Measurements from ENCODE around the gene L2HGDH. TPM values are rescaled to one million over a fixed set of nuclear protein-coding genes. Genes with fewer than 3 reads are reported as not detected.

The L2HGDH gene
- total and polyA plus RNA-seq, 2 of the 4 experiments (the other 2 are of a cell fraction): 3.1 to 3.8 TPM

- POLR2A ChIA-PET (ENCODE audit: unreplicated experiment): no interaction called here
- no peak overlapping the region for H2BK20ac ChIP-seq (ENCODE audit: low read depth, low read length)
- no CpG with 5 or more reads among the region's 1 CpG for WGBS, 2 experiments (ENCODE audit: extremely low coverage in 2 of 2, insufficient read length in 1 of 2)
- H2AFZ ChIP-seq (replicated peaks; ENCODE audit: low read length, poor library complexity): no peak overlapping the region
- no peaks in the 10 kb centered on the region; a peak in 1 of 4 replicates for H3K79me1 ChIP-seq (ENCODE audit: low read depth in 1 of 2, low read length in 2 of 2)
- no peak overlapping the region for H3K23ac ChIP-seq (ENCODE audit: low read depth, low read length)
- H4K8ac ChIP-seq (ENCODE audit: low read depth in 2 of 2, low read length in 2 of 2): no peak overlapping the region
- H4K20me1 ChIP-seq (ENCODE audit: insufficient read depth, low read length): no peaks in the 10 kb centered on the region
- H3K9me3 ChIP-seq (ENCODE audit: control insufficient read depth, insufficient read depth, low read length): no peaks in the 10 kb centered on the region
- DNase-seq (peak; percentile 51), ATAC-seq (ENCODE audit: low read depth) (no peak)
- no peak overlapping the region for H2AK5ac ChIP-seq (ENCODE audit: low read depth, low read length)
- no TSS peak for BruUV-seq (replicated peaks)
- H3K9ac ChIP-seq (ENCODE audit: low read depth, low read length): no peak overlapping the region
- H3K27ac ChIP-seq (ENCODE audit: insufficient read depth, low read length): no peak overlapping the region
- no peak overlapping the region for H3K56ac ChIP-seq (ENCODE audit: extremely low read depth, insufficient read depth, low read length)
- H2BK120ac ChIP-seq (ENCODE audit: low read depth, low read length): no peak overlapping the region
- no peak overlapping the region for H3K14ac ChIP-seq (replicated peaks; ENCODE audit: low read depth, low read length)
- H2AK9ac ChIP-seq (replicated peaks; ENCODE audit: low read depth, low read length, poor library complexity): no peak overlapping the region
- H2BK15ac ChIP-seq (ENCODE audit: low read depth, low read length): no peak overlapping the region
- H3K18ac ChIP-seq (ENCODE audit: low read depth, low read length): no peak overlapping the region
- in situ Hi-C loops (cut with MboI; ENCODE audit: low sequenced_read_pairs) (no loop called here), dilution Hi-C loops (cut with HindIII; ENCODE audit: low sequenced_read_pairs, unreplicated experiment) (no loop called here), intact Hi-C loops (cut with micrococcal nuclease) (no loop called here)
- H3K4me3 ChIP-seq (ENCODE audit: insufficient read depth, low read depth, low read length): no peak overlapping the region
- H2BK5ac ChIP-seq (ENCODE audit: low read depth, low read length, poor library complexity, severe bottlenecking): no peak overlapping the region
- CTCF ChIA-PET: no interaction called here
- H4K91ac ChIP-seq (ENCODE audit: insufficient read depth, low read depth, low read length): no peak overlapping the region
- H4K5ac ChIP-seq (ENCODE audit: low read depth, low read length): no peak overlapping the region
- H3K9me1 ChIP-seq (ENCODE audit: insufficient read depth, low read length): no peaks in the 10 kb centered on the region; the same call in 1 of the 2 replicates
- 0 out of 2 replicates have a peak, but pooled peaks cover 3% of the 10 kb centered on the region for H3K36me3 ChIP-seq (ENCODE audit: control insufficient read depth, insufficient read depth, low read length)
- TF ChIP-seq CEBPB (IDR thresholded peaks at IDR 0.05; ENCODE audit: low read depth, low read length): no peak
- no peak for TF ChIP-seq MXI1 (IDR thresholded peaks at IDR 0.05; ENCODE audit: borderline replicate concordance, low read depth, low read length)
- TF ChIP-seq ELK1 (IDR thresholded peaks at IDR 0.05; ENCODE audit: borderline replicate concordance, low read depth, low read length): no peak
- no peak for TF ChIP-seq RFX5 (IDR thresholded peaks at IDR 0.05; ENCODE audit: low read depth, low read length)
- no peak for TF ChIP-seq RAD21 (IDR thresholded peaks at IDR 0.05; ENCODE audit: low read length)
- no peak for TF ChIP-seq SMC3 (IDR thresholded peaks at IDR 0.05; ENCODE audit: low read depth, low read length)
- no peaks in the 10 kb centered on the region for H3K27me3 ChIP-seq (ENCODE audit: control insufficient read depth, insufficient read depth, low read length)
- H3K4me2 ChIP-seq (ENCODE audit: low read depth, low read length): no peak overlapping the region
- peaks cover 6% of the 10 kb centered on the region for H3K4me1 ChIP-seq (ENCODE audit: control insufficient read depth, insufficient read depth, low read length)
- no peak overlapping the region for H3K4ac ChIP-seq (ENCODE audit: low read depth, low read length)
These were observed 42.5 kb upstream of the L2HGDH start for GRCh38 chr14:50354527-50354926.

Data from IMR-90 (cell line).